Inferior parietal cortex (tissue), 1 donor: ENCODE results near the gene TMEM132D.
"Not testable (repeated sequence)": the region's sequence is repeated elsewhere in the genome, so short reads cannot be mapped to it uniquely, and the experiment has no call there.

Experiments used
- DNase-seq: peaks from one replicate; pipeline ENCODE4 v3.0.0-alpha.2; 2016; ENCODE audit errors: extremely low spot score

The TMEM132D gene

DNA sequence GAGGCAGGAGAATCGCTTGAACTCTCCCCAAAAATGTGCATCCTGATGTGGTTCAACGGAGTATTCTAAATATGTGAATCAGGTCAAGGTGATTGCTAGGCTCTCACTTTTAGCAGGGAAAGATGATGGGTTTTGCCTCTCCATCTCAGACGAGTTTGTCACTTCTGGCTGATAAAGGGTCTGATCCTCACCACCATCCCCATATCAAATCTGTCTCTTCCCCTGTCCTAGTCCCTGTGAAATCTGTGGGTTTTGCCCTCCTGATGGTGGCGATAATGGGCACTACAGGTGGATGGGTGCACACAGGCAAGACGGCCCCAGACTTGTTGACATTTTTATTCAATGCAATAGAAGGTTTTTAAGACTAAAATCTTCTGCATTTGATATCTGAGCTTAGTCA, 665.9 kb downstream of the TMEM132D start:
- DNase-seq, result no peak

DNA sequence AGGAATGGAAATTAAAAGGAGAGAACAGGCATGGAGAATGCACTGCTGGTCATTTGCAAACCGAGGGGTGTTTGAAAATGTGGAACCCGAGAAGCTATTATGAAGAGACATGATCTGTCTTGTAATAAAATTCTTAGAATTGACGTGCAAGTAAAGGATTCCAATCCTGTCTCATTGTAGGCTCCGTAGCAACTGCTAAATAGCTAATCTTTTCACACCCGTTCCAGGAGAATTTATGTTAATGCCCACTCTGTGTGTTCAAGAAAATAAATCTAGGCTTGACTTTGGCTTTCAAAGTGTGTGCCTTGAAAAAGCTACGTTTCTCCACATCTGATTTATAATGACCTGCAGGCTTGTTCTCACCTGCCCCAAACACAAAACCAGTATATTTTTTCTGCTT, 669.6 kb downstream of the TMEM132D start:
- no peak for DNase-seq

DNA sequence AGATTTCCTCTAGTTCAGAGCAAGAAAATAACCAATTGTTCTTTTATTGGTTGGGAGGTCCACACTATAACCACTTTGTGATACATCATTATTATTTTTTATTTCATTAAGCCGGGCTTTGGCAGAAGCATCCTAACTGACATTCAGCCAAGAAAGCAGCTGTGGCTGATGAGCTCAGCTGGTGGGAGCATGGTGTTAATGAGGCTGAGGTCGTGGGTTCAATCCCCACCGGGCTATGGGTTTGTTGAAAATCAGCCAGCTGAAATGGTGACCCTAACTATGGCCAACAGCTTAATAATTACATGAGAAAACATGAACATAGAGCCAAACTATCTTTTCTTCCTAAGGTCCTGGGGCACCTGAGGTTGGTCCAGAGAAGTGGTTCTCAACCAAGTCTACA, 672.3 kb downstream of the TMEM132D start:
- no peak for DNase-seq

DNA sequence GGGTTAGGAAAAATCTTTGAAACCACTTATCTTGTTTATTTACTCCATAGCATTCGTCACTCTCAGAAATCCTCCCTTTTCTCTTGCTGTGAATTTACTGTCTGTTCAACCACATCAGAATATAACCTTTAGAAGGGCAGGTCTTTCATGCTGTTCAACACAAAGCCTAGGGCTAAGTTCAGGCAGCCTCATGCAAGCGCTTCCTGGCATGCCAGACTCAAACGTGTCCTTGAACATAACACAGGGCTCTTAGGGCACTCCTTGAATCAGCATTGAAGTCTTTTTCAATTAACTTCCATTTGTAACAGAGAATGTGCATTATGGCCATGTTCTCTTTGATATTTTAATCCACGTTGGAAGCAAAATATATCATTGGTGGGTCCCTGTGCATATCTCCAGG, 672.8 kb downstream of the TMEM132D start:
- no peak for DNase-seq

DNA sequence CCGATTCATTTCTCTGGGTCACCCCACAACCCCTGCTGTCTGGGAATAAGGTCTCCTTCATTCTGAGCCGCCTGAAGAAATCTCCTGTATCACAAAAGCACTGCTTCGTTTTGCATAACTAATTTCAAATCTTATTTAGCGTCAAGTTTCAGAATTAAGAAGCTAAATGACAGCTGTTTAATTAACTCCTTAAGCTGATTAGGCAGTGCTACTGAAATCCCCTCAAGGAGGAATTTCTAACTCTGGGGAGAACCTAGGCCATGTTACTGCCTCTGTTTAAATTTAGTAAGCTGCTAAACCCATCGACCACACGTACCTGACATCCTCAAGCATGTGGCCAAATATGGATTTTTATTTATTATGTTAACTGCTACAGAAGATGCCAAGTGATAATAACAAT, 677.0 kb downstream of the TMEM132D start:
- no peak for DNase-seq

DNA sequence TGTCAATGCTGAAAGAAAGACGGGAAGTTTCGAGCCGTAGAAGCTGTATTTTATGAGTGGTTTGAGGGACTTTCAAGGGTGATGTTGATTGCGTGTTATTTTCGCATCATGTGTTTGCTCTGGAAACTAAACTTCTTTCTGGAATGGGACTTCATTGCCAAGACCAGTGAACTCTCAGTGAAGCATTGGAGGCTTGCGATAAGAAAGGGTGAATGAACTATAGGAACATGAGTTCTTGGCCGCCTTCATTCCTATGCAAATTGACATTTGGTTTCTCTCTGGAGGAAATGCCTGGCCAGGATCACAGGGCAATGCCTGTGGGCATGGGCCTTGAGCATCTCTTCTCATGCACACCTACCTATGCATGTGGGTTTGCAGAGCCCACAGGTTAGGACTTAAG, 677.8 kb downstream of the TMEM132D start:
- no peak for DNase-seq

DNA sequence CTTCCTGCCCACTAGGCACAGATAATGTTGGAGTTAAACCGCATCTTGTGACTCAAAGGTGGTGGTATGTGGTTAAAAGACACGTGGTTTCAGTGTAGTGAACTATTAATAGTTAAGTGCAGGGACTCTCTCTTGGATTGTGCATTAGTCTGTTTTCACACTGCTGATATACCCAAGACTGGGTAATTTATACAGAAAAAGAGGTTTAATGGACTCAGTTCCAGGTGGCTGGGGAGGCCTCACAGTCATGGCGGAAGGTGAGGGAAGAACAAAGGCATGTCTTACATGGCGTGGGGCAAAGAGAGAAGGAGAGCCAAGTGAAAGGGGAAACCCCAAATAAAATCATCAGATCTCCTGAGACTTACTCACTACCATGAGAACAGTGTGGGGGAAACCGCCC, 688.3 kb downstream of the TMEM132D start:
- DNase-seq, result no peak

DNA sequence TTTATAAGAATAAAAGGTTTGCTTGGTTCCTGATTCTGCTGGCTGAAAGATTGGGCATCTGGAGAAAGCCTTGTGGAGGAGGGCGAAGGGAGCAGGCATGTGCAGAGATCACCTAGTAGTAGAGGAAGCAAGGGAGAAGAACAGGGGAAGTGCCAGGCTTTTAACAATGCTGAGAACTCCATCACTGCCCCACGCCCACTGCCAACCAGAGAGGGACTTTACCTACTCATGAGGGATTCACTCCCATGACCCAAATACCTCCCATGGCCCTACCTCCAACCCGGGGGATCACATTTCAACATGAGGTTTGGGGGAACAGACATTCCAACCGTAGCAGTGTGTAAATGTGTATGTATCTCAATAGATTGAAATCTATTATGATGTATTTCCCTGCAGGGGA, 690.3 kb downstream of the TMEM132D start:
- DNase-seq, result no peak

DNA sequence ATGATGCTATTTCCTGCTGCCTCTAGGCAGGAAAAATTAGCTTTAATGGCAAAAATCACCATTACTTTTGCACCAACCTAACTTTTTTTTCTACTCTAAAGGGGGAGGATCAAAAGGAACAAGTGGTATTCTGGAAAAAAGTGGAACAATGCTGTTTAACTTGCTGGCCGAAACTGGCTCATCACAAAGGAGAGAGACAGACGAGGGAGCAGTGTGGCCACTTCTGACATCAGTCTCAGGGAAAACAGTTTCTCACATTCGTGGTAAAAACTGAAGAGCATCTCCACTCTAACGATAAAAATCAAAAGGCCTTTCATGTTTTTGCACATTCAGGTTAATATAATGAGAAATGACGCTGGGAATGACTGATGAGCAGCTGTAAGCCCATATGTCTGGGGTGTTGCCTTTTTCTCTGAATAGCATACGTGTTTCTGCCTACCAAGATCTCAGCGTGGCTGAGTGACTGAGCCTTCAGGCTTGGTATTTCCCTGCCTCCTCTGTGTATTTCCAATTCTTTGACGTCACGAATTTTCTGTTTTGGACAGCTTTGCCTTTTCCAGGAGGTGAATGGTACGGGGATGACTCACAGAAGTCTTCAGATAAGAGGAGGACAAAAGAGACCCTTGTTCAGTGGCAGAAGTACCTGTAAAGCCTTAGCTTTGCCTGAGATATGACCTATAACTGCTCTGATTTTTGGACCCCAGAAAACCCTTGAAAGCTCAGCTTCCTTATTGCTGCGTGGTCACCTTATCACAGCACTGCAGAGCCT, 691.8 kb downstream of the TMEM132D start:
- DNase-seq, result peak; percentile 20

DNA sequence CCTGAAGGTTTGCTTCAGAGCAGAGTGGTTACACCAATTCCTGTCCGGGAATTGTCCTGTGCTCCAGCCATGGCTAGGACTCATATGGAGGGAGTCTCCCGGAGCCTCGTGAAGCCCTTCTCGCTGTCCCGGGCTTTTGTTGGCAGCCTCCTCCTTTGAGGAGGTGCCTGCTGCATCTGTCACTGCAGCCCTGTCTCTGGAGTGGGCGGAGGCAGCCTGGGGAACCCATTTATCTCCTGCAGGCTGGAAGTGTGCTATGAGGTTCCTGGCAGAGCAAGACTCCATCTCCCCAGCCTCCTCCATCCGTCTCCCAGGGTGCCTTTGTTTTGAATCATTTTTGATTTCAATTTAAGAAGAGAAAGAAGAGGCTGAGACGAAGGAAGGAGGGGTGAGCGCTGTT, 695.3 kb downstream of the TMEM132D start:
- DNase-seq, result peak; percentile 20

DNA sequence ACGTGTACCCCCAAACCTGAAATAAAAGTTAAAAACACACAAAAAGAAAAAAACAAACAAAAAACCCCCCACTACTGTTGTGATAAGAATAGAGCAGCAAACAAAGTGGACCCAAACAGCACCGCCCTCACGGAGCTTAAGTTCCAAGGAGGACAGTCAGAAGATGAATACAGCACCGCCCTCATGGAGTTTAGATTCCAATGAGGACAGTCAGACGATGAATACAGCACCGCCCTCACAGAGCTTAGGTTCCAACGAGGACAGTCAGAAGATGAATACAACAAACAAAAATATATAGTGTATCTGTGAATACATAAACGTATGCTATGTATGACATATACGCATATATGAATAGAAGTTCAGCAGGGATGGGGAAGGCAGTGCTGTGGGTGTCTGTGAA, 696.7 kb downstream of the TMEM132D start:
- DNase-seq, result no peak

DNA sequence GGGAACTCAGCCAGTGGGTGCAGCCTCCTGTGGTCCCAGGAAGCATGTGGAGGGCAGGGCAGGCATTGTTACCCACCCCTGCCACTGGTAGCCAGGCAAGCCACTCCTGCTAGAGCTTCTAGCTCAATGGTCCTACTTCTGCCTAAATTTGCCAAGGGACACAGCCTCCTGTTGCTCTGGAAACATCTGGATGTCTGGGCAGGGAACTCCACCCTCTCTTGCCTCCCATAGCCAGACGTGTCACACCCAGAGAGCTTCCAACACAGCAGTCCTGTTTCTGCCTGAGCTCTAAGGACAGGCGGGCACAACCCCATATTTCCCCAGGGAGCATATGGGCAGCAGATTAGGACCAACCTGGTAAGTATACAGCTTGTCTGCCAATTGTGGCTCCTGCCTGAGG, 700.4 kb downstream of the TMEM132D start:
- no peak for DNase-seq

DNA sequence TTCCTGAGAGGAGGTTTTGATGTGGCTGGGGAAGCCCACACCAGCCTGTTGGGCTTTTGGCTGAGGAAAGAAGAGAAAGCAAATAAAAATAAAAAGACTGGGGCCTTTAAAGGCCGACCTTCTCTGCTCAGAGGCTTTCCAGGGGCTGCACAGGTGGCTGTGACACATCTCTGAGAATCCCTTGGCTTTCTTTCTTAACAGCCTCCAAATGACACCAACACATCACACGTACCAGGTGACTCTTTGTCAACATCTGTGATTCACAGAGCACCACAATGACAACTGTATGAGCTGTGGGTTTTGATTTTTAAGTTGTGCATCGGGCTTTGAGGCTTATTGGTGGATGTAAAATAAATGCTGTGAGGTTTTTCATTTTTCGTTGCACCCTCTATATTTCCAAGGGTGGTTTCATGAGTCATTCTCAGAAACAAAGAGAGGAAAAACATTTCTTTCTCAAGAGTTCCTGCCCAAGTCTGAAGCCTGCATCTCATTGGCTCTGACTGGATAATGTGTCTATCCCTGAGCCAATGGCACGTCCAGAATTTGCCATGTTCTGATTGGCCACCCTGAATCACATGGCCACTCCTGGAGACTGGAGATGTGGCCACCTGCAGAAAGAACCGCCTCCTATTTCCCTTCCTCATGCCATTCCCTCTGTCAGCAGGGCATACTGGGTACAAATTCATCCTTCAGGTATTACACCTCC, 701.6 kb downstream of the TMEM132D start:
- DNase-seq, result no peak

DNA sequence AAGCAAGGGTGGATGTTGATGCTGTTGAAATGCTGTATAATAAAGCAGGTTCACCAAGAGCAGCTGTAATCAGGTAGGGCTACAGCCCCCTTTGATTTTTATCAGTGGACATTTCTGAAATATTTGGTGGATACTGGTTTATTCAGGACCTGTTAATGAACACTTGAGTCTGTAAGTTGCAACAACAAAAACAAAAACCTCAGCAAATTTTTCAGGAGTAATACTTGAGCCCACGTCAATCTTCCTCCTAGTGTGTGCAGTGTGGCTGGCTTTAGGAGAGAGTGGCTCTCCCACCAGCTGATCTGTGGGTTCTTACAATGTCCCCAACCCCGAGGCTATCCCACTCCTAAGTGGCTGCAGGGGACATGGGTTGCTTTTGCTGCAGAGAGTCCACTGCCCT, 702.8 kb downstream of the TMEM132D start:
- no peak for DNase-seq

DNA sequence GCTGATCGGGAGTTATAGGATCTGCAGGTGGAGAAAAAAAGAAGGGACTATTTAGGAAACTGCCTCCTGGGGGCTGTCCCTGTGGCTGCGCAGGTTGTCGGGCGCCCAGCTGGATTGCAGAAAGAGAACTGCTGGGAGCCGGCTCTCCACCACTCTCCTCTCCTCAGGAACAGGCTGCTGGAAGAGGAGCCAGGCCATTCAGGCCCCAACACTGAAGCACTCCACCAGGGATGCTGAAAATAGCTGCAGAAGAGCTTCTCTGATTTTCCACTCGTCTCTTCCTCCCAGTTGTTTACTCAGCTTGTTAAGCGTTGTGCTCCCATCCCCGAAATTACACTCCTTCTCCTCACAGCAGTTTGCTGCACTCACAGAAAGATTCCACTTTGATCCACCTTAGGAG, 703.2 kb downstream of the TMEM132D start:
- no peak for DNase-seq

DNA sequence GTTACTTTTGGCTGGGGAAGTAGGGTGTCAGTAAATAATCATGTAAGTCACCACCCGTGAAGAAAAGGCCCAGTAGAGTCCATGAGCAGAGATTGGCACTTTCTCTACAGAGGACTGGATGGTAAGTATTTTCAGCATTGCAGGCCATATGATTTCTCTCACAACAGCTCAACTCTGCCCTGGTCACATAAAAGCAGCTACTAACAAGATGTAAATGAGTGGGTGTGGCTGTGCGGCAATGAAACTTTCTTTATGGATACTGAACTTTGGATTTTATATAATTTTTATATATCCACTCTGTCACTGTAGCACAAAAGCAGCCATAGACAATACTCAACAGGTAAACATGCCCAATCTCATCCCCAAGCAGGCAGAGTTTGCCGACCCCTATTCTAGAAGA, 706.9 kb downstream of the TMEM132D start:
- no peak for DNase-seq

DNA sequence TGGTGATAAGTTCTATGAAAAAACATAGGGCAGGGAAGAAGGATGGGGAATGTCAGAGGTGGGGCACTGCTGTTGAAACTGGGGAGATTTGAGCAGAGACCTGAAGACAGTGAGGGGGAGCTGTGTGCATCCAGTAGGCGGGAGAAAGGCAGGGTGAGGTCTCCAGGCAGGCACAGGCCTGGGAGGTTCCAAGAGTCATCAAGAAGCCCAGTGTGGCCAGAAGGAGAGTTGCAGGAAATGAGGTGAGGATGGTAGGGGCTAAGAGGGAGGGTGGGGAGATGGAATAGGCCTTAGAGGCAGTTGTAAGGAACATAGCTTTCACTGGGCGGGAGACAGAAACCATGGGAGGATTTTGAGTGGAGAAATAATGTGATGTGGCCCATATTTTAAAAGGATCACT, 708.7 kb downstream of the TMEM132D start:
- DNase-seq, result no peak

DNA sequence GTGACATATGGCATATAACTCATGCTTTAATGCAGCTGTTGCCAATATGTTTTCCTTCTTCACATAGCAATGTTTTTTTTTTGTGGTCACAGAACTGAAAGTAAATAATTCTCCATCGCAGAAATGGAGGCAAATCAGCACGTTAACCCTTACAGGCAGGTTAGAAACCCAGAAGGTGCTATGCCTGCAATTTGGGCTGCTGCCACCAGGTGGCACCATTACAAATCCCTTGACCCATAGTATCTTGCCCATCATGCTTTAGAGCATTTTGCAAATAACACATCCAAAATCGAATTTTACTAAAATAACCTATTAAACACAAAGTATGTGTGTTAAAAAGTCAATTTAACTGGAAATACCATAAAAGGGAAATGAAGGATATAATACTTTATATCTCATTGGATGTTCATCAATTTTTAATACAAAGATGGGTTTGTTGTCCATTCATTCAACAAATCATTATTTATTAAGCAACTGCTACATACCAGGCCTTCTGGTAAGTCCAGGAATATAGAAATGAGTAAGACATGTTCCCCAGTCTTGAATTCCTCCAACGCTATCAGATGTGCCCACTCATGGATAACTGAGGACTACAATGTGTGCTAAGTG, 710.5 kb downstream of the TMEM132D start:
- no peak for DNase-seq

DNA sequence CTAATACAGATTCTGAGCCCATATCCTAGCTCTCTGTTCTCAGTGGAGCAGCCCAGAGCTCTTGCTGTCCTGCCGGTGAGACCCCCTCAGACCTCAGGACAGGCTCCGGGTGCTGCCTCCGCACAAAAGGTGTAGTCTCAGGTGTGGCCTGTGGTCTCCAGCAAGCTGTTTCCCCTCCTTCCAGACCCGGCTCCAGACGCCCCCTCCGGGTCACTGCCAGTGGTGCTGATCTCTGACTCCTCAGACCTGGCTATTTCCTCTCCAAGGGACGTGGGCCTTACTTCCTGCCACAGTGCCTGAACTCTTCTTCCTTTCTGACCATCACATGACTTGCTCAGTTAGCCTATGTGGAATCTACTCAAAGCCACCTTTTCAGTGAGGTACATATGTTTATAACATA, 713.0 kb downstream of the TMEM132D start:
- DNase-seq, result no peak

DNA sequence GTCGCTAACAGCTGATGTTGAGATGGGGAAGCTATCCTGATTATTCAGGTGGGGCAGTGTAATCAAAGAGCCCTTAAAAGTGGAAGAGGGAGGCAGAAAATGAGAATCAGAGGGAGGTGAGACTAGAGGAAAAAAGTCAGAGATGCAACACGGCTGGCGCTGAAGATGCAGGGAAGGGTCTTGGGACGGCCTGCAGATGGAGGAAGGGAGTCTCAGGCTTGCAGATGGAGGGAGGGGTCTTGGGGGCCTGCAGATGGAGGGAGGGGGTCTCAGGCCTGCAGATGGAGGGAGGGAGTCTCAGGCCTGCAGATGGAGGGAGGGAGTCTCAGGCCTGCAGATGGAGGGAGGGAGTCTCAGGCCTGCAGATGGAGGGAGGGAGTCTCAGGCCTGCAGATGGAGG, 713.9 kb downstream of the TMEM132D start:
- DNase-seq, result not testable (repeated sequence)

DNA sequence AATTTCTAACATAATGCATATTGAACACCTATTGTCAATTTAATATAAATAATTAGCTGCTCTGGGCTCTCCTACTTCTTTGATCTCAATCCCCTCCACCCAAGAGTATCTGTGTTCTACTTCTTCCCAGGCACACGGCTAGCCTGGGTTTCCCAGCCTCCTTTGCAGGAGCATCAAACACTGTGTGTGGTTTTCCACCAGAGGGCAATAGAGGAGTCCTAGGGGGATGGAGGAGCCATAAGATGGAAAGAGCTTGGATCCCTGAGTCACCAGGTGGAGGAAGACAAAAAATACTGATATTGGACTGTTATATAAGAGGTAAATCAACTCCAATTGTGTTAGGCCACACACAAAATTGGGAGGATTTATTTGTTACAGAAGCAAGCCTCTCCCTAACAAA, 716.9 kb downstream of the TMEM132D start:
- no peak for DNase-seq

DNA sequence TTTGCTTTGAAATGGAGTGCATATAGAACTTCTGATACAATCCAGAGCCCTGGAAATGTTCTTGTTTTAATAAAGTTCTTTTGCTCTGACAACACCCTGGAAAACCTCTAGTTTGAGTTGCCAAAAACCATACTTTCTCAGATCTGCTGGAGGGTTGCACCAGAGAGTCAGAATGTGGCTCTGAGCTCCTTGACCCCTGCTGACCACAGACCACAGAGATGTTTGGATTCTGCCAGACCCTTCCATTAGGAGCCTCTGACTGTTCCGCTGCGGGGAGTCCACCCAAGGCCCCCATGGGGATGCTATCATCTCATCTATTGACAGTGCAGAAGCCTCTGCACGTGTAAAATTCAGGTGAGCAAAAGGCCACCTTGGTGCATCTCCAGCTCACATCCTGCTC, 718.0 kb downstream of the TMEM132D start:
- DNase-seq, result no peak
